CD4-positive, CD25-positive, alpha-beta regulatory T cell (primary cell): ENCODE measurements around the gene NFASC. TPM values are rescaled to one million over a fixed set of nuclear protein-coding genes. Genes with fewer than 3 reads are reported as not detected.

Source experiments
- ATAC-seq, 2 donors: fragments of 150-1000 bp; cut with Tn5 transposase; one replicate each; pipeline ENCODE4 v1.10.0; 2021; ENCODE audit warnings: low read depth in 2 of 2, moderate number of reproducible peaks in 2 of 2, moderate library complexity in 1 of 2
- DNase-seq, 3 donors: peaks; one replicate each; pipeline versions ENCODE4 v3.0.0 to v3.0.0-alpha.2; 2012 to 2022; ENCODE audit warnings: mixed read lengths in 1 of 3
- H3K27ac ChIP-seq: one replicate; pipeline ENCODE4 v1.7.0; 2013; ENCODE audit warnings: mild to moderate bottlenecking, low read length; ENCODE audit not compliant: insufficient read depth, poor library complexity, severe bottlenecking
- H3K27me3 ChIP-seq: one replicate; pipeline ENCODE4 v1.7.0; 2013; ENCODE audit warnings: low read length; ENCODE audit not compliant: control insufficient read depth, insufficient read depth
- H3K36me3 ChIP-seq: one replicate; pipeline ENCODE4 v1.7.0; 2013; ENCODE audit warnings: mild to moderate bottlenecking, low read length, moderate library complexity; ENCODE audit not compliant: control insufficient read depth, insufficient read depth
- H3K4me1 ChIP-seq: 2 replicates; pipeline ENCODE4 v1.7.0; 2013; ENCODE audit warnings: mild to moderate bottlenecking, low read length; ENCODE audit not compliant: insufficient read depth, control insufficient read depth, poor library complexity, severe bottlenecking
- H3K4me3 ChIP-seq: one replicate; pipeline ENCODE4 v1.7.0; 2013; ENCODE audit warnings: low read depth, mild to moderate bottlenecking, low read length, moderate library complexity
- H3K9me3 ChIP-seq, 2 experiments: 1 replicate in 1 of 2; 2 replicates in 1 of 2; pipeline ENCODE4 v1.7.0; 2013; ENCODE audit warnings: low read length in 2 of 2, mild to moderate bottlenecking in 1 of 2, moderate library complexity in 1 of 2; ENCODE audit not compliant: control insufficient read depth in 2 of 2
- H3K27ac Mint-ChIP-seq, 3 donors: one replicate each; pipeline ENCODE4 v1.8.0; 2020 to 2022; ENCODE audit warnings: mild to moderate bottlenecking in 3 of 3, mixed read lengths in 3 of 3, moderate library complexity in 2 of 3
- H3K27me3 Mint-ChIP-seq: one replicate; pipeline ENCODE4 v1.8.0; 2022; ENCODE audit warnings: mild to moderate bottlenecking, mixed read lengths
- H3K36me3 Mint-ChIP-seq: one replicate; pipeline ENCODE4 v1.8.0; 2020; ENCODE audit warnings: mixed read lengths
- H3K4me1 Mint-ChIP-seq, 4 donors: one replicate each; pipeline ENCODE4 v1.8.0; 2020 to 2022; ENCODE audit warnings: mixed read lengths in 4 of 4, mild to moderate bottlenecking in 1 of 4
- H3K4me3 Mint-ChIP-seq, 4 donors: one replicate each; pipeline ENCODE4 v1.8.0; 2020 to 2022; ENCODE audit warnings: mild to moderate bottlenecking in 4 of 4, mixed read lengths in 4 of 4, moderate library complexity in 3 of 4
- H3K9me3 Mint-ChIP-seq, 7 donors: one replicate each; pipeline ENCODE4 v1.8.0; 2020 to 2022; ENCODE audit warnings: mixed read lengths in 7 of 7, mild to moderate bottlenecking in 3 of 7, moderate library complexity in 2 of 7
- polyA plus RNA-seq, 4 donors: library from polyadenylated mRNA; unstranded; fragments of 300-500 nt; fragmentation: Illumina TruSeq; gene quantifications; one replicate each; pipeline ENCODE4 v1.2.3, GENCODE V29; 2021
- total RNA-seq: library from RNA; stranded (reverse); gene quantifications from one replicate; pipeline ENCODE4 v1.2.3, GENCODE V29; 2022

The NFASC gene
- total and polyA plus RNA-seq, 5 donors from 2014 or later = not detected

GRCh38 chr1:204891860-204892259 lies 21.2 kb downstream of the NFASC start:
- no peak overlapping the region for H3K27ac Mint-ChIP-seq
- ATAC-seq = no peak
- peaks cover 2% of the 10 kb centered on the region for H3K27me3 ChIP-seq
- H3K27me3 Mint-ChIP-seq = peaks cover 10% of the 10 kb centered on the region
- H3K4me1 ChIP-seq = no peaks in the 10 kb centered on the region
- H3K9me3 ChIP-seq = no peaks in the 10 kb centered on the region
- H3K9me3 Mint-ChIP-seq = peaks cover 0 to 4% (median 0%) of the 10 kb centered on the region in 7 donors
- no peaks in the 10 kb centered on the region for H3K36me3 ChIP-seq
- H3K36me3 Mint-ChIP-seq = no peaks in the 10 kb centered on the region
- peaks cover 0 to 5% (median 0%) of the 10 kb centered on the region in 4 donors for H3K4me1 Mint-ChIP-seq
- no peak overlapping the region for H3K27ac ChIP-seq
- no peak overlapping the region for H3K4me3 Mint-ChIP-seq
- H3K4me3 ChIP-seq = no peak overlapping the region
- no peak for DNase-seq

DNA sequence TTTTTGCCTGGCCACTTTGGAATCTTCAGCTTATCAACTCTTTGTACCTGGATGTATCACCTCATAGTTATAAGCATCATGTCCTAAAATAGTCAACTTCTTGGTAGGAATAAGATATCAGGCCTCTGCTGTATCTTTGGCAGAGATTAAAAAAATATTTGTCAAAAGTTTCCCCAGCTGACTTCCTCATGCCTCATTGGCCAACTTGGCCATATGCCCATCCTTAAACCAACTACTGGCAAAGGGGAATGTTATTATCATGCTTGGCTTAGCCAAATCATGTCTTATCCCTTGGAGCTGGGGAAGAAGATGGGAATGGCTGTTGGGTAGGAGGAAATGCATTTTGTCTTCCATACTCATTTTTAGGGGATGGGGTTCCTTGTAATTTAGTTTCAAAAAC lies 23.4 kb downstream of the NFASC start:
- DNase-seq (no peak), ATAC-seq (no peak)
- H3K27ac Mint-ChIP-seq = no peak overlapping the region
- peaks cover 16% of the 10 kb centered on the region for H3K27me3 Mint-ChIP-seq
- no peaks in the 10 kb centered on the region for H3K9me3 ChIP-seq
- H3K27ac ChIP-seq = no peak overlapping the region
- H3K4me1 ChIP-seq = no peaks in the 10 kb centered on the region
- no peak overlapping the region for H3K4me3 ChIP-seq
- H3K27me3 ChIP-seq = peaks cover 4% of the 10 kb centered on the region
- peaks cover 0 to 5% (median 0%) of the 10 kb centered on the region in 4 donors for H3K4me1 Mint-ChIP-seq
- no peaks in the 10 kb centered on the region for H3K36me3 Mint-ChIP-seq
- peaks cover 0 to 2% (median 0%) of the 10 kb centered on the region in 7 donors for H3K9me3 Mint-ChIP-seq
- no peak overlapping the region for H3K4me3 Mint-ChIP-seq
- no peaks in the 10 kb centered on the region for H3K36me3 ChIP-seq

DNA sequence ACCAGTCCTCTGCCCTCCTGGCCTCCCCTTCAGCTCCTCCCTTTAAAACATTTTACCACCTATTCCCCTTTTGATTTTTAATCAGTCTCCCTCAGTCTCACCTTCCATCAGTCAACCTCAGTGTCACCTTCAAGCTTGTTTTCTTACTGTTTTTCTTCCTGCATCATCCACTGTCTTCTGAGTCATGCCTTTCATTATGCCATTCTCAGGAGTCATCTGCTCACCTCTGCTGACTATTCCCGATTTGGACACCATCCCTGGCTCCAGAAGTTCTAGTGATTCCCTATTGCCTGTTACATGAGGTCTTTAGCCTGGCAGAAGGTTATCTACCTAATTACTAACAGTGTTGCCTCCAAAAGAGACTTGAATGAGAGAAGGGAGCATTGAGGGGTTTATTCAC lies 23.9 kb downstream of the NFASC start:
- Mint-ChIP-seq H3K36me3 (no peaks in the 10 kb centered on the region), H3K9me3 (peaks cover 0 to 2% (median 0%) of the 10 kb centered on the region in 7 donors), H3K4me3 (no peak overlapping the region), H3K27me3 (peaks cover 16% of the 10 kb centered on the region), H3K27ac (no peak overlapping the region), H3K4me1 (peaks cover 0 to 5% (median 0%) of the 10 kb centered on the region in 4 donors)
- Histone ChIP-seq H3K27me3 (peaks cover 4% of the 10 kb centered on the region), H3K36me3 (no peaks in the 10 kb centered on the region), H3K27ac (no peak overlapping the region), H3K4me1 (no peaks in the 10 kb centered on the region), H3K9me3 (no peaks in the 10 kb centered on the region), H3K4me3 (no peak overlapping the region)
- DNase-seq (no peak), ATAC-seq (no peak)

DNA sequence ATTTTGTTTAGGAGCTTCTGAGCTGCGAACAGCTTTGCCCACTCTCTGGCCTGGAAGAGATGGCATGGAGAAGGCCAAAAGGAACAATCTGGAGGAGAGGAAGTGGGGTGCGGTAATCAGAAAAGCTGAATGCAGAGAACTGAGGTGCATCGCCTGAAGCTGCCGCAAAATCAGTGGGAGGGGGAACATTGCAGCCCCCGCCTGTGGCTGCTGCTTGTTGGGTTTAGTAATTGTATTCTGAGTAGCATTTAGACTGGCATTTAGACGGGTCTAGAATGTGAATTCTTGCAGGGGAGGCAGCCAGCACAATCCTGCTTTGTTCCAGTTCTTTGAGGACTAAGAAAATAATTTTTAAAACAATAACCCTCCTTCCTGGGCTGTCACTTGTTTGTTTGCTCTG lies 25.4 kb downstream of the NFASC start:
- Histone ChIP-seq H3K4me3 (no peak overlapping the region), H3K36me3 (no peaks in the 10 kb centered on the region), H3K9me3 (no peaks in the 10 kb centered on the region), H3K4me1 (no peaks in the 10 kb centered on the region), H3K27ac (no peak overlapping the region), H3K27me3 (peaks cover 4% of the 10 kb centered on the region)
- H3K27me3 Mint-ChIP-seq = peaks cover 25% of the 10 kb centered on the region
- no peaks in the 10 kb centered on the region for H3K36me3 Mint-ChIP-seq
- no peak for DNase-seq
- no peak for ATAC-seq
- no peaks in the 10 kb centered on the region for H3K4me1 Mint-ChIP-seq
- H3K27ac Mint-ChIP-seq = no peak overlapping the region
- H3K4me3 Mint-ChIP-seq = no peak overlapping the region
- H3K9me3 Mint-ChIP-seq = peaks cover 0 to 2% (median 0%) of the 10 kb centered on the region in 7 donors

- H3K4me1 ChIP-seq = no peaks in the 10 kb centered on the region
- Mint-ChIP-seq H3K36me3 (no peaks in the 10 kb centered on the region), H3K9me3 (no peaks in the 10 kb centered on the region), H3K27ac (no peak overlapping the region), H3K4me1 (no peaks in the 10 kb centered on the region), H3K4me3 (no peak overlapping the region), H3K27me3 (peaks cover 33% of the 10 kb centered on the region)
- H3K27ac ChIP-seq = no peak overlapping the region
- H3K27me3 ChIP-seq = peaks cover 4% of the 10 kb centered on the region
- ATAC-seq (no peak), DNase-seq (no peak)
- no peaks in the 10 kb centered on the region for H3K9me3 ChIP-seq
- H3K4me3 ChIP-seq = no peak overlapping the region
- H3K36me3 ChIP-seq = no peaks in the 10 kb centered on the region
Observed at GRCh38 chr1:204896787-204897469, 26.3 kb downstream of the NFASC start.

DNA sequence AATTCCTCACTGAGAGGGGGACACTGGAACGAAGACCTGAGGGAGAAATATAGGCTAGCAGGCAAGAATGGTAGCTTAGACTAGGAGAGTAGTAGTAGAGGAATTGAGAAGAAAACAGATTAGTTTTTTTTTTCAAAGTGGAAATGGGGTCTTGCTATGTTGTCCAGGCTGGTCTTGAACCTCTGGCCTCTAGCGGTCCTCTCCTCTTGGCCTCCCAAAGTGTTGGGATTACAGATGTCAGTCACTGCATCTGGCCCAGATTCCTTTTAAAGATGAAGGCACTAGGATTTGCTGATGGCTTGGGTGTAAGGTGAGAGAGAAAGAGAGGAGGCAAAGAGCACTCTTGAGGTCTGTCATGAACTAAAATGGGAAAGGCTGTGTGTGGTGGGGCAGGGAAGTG lies 30.1 kb downstream of the NFASC start:
- H3K9me3 ChIP-seq = no peaks in the 10 kb centered on the region
- peaks cover 3% of the 10 kb centered on the region for H3K27me3 ChIP-seq
- H3K27ac Mint-ChIP-seq = no peak overlapping the region
- H3K9me3 Mint-ChIP-seq = peaks cover 0 to 4% (median 0%) of the 10 kb centered on the region in 7 donors
- H3K27ac ChIP-seq = no peak overlapping the region
- no peak for DNase-seq
- no peaks in the 10 kb centered on the region for H3K4me1 ChIP-seq
- no peaks in the 10 kb centered on the region for H3K4me1 Mint-ChIP-seq
- no peak for ATAC-seq
- no peaks in the 10 kb centered on the region for H3K36me3 ChIP-seq
- H3K4me3 Mint-ChIP-seq = no peak overlapping the region
- H3K4me3 ChIP-seq = no peak overlapping the region
- H3K36me3 Mint-ChIP-seq = no peaks in the 10 kb centered on the region
- peaks cover 33% of the 10 kb centered on the region for H3K27me3 Mint-ChIP-seq

DNA sequence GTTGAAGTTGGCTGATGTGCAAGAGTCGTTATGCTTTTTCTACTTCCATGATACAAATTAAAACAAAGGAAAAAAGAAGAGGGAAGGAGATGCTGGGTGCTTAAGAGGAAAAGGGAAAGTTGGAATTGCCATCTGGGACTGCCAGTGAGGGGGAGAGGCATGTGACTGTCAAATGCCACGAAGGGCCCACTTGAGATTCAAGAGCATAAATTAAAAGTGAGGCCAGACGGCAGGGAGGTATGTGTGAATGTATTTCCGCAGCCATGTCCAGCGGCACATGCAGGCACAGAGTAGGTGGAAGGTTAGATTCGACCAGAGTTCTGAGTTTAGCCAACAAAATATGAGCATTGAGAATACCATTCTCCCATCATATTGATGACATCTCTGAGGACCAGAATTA lies 32.0 kb downstream of the NFASC start:
- Mint-ChIP-seq H3K27me3 (peaks cover 33% of the 10 kb centered on the region), H3K36me3 (no peaks in the 10 kb centered on the region), H3K27ac (no peak overlapping the region), H3K4me1 (no peaks in the 10 kb centered on the region), H3K9me3 (peaks cover 0 to 4% (median 0%) of the 10 kb centered on the region in 7 donors), H3K4me3 (no peak overlapping the region)
- Histone ChIP-seq H3K4me3 (no peak overlapping the region), H3K27me3 (no peaks in the 10 kb centered on the region), H3K4me1 (no peaks in the 10 kb centered on the region), H3K36me3 (no peaks in the 10 kb centered on the region), H3K27ac (no peak overlapping the region), H3K9me3 (no peaks in the 10 kb centered on the region)
- no peak for ATAC-seq
- DNase-seq = no peak

- Histone ChIP-seq H3K27me3 (peaks cover 6% of the 10 kb centered on the region), H3K9me3 (no peaks in the 10 kb centered on the region), H3K4me3 (no peak overlapping the region), H3K4me1 (no peaks in the 10 kb centered on the region), H3K36me3 (no peaks in the 10 kb centered on the region), H3K27ac (no peak overlapping the region)
- no peak overlapping the region for H3K27ac Mint-ChIP-seq
- H3K36me3 Mint-ChIP-seq = no peaks in the 10 kb centered on the region
- no peaks in the 10 kb centered on the region for H3K4me1 Mint-ChIP-seq
- ATAC-seq (no peak), DNase-seq (no peak)
- no peak overlapping the region for H3K4me3 Mint-ChIP-seq
- H3K9me3 Mint-ChIP-seq = peaks cover 0 to 4% (median 0%) of the 10 kb centered on the region in 7 donors
- peaks cover 31% of the 10 kb centered on the region for H3K27me3 Mint-ChIP-seq
Observed at GRCh38 chr1:204904228-204904810, 33.7 kb downstream of the NFASC start.
